Dermis microvascular lymphatic vessel endothelial cell (primary cell): Measurements from ENCODE around the gene KXD1. TPM values are rescaled to one million over a fixed set of nuclear protein-coding genes. Genes with fewer than 3 reads are reported as not detected.

ENCODE experiments used
- DNase-seq, 2 donors: peaks; one replicate each; pipeline versions ENCODE4 v3.0.0 to v3.0.0-alpha.2; 2010; ENCODE audit warnings: low read depth in 2 of 2
- total RNA-seq: library from RNA; depleted of rRNA; stranded (reverse); fragments of >200 nt; gene quantifications from 2 replicates; pipeline ENCODE4 v1.2.1, GENCODE V29; 2014

The KXD1 gene
- total RNA-seq, 1 donor from 2014 or later = 54.6 TPM

- no peak for DNase-seq
These were observed 44.2 kb downstream of the KXD1 start for GRCh38 chr19:18601875-18602274.

DNA sequence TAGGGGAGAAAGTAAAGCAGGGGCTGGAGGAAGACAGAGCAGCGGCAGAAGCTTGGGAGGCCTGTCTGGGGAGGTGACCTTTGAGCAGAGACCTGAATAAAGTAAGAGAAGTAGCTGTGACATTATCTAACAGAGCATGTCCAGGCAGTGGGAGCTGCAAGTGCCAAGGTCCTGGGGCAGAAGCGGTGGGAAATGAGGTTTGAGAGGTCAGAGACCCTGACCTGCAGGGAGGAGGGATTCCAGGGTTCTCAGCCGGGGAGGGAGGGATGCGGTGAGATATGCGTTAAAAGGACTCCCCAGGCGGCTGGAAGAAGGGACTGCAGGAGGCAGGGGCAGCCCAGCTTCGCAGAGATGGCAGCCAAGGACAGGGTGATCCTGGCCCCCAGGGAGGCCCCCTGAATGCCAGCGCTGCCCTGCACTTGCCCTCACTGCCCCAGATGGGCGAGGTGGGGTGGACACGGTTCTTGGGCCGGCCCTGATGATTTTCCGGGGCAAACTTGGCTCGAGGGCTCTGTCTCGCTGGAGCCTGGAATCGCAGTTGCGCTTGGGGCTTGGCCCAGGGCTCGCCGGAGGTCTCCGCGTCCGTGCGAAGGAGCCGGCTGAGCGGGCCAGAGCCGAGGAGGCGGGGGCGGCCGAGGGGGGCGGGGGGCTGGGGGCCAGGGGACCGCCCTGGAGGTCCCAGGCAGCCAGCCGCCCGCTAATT, 45.7 kb downstream of the KXD1 start:
- DNase-seq = peak in 1 of 2 donors; percentile 20

GRCh38 chr19:18603958-18604819, 46.5 kb downstream of the KXD1 start:
- no peak for DNase-seq

GRCh38 chr19:18604820-18605159, 47.1 kb downstream of the KXD1 start:
- DNase-seq = no peak

DNA sequence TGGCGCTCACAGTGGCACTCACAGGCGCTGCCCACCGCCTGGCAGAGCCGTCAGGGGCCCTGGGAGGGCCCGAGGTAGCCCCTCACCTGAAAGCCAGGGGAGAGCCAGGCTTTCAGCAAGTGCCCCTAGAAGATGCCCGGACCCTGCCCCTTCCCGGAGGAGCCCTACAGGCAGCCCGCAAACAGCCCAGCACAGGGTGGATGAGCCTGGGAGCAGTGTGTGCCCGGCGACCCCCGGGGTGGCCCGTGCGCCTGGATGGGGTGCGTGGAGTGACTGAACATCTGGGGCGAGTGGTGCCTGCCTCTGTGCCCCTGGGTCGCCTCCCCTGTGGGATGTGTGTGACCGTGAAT, 47.5 kb downstream of the KXD1 start:
- no peak for DNase-seq

GRCh38 chr19:18605546-18606280, 48.0 kb downstream of the KXD1 start:
- DNase-seq = no peak

DNA sequence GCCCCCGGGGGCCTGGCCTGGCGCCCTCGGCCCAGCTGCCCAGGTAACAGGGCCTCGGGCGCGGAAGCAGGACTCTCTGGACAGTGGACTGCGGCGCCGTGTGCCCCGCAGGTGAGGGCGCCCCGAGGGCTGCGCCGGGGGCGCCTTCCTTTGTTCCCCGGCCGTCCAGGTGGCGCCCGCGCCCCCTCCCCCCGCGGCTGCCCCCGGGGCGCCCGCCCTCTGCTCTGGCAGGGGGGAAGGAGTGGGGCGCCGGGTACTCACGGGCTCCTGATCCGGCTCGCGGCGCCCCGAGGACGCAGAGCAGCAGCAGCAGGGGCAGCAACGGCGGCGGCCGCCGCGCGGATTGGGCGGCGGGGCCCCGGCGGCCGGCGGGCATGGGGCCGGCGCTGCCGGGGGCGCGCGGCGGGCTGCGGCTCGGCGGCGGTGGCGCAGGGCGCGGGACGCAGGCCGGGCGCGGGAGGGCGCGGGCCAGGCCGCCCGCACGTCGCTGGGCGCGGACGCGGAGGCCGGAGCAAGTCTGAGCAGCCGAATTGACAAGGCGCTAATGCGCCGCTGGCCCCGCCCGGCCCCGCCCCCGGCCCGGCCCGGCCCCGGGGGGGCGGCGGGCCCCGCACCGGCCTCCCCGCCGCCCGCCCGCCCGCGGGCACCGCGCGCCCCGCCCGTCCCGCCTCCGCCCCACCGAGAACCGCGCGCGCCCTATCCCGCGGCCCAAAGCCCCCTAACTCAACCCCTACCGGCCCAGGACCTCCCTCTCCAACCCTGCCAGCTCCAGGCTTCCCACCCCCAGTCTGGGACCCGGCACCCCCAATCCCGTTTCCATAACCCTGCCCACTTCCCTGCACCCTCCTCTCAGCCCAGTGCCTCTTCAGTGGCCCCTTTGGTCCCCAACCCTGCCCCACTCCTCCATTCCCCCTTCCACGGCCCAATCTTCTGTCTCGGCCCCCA, 48.9 kb downstream of the KXD1 start, which contains the start of gene CRLF1:
Gene CRLF1 (minus strand): TSS at position 519 of the 945 bp plus-strand sequence. CDS start 143 bp downstream, at position 376.
- DNase-seq = no peak

DNA sequence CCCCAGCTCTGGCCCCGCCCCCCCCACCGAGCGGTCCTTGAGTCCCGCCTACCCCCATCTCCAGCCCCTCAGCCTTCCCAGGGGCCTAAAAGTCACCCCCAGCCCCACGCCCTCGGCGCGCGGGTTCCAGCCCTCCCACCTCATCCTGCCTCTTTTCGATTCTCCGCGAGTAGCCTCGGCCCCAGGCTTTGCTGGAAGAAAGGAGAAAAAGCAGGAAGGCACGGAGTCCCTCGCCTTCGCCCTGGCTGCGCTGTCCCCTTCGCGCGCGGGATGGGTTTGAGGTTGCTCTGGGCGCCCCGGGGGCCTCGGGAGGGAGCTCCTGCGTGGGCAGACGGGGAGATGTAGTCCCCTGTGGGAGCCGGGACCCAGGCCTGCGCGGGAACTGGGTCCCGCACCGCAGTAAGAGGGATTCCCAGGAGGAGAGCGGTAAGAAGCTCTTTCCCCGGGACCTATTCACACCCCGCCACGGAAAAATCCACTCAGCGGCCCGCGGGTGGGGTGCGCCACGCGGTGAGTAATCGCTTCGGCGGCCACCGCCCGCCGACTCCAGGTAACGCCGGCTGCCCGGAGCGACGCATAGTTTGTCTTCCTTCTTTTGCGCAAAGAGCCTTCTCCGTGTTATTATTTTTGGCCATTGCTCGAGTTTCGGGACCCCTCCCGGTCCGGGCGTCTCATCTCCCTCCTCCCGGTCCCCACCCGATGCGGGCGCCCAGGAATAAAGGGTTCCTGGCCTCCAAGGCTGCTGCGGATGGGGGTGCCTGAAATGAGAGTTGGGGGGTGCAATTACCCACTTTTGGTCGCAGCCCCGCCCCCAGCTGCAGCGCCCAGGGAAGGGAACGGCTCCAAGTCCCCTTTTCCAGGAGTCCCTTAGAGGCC, 49.8 kb downstream of the KXD1 start:
- DNase-seq = no peak

DNA sequence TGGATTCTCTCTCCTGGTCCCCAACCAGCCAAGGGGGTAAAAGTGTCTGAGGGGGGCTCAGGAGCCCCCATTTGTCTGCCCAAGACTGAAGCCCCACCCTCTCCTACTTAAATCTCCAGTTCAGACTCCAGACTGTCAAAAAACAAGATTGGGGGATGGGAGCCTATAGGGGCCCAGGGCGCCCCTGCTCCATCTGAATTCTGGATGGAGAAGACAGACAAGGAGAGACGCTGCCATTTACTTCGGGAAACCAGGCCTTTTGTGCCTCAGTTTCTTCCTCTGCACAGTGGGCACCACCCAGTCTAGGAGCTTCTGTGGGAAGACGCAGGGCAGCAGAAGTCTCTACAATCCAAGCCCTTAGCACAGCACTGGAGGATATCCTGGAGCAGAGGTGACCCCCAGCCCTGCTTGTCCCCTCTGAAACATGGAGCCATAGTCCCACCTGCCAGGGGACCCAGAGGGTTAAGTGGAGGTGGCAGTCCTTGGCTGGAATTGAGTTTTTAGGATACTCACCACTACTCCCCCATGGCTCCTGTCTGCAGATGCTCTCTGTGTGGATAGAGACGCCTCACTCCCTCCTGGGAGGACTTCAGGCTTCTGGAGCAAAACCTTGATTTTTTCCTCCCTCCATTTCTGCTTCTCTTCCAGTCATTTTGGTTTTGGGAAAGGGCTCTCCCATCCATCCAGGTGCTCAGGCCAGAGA, 50.6 kb downstream of the KXD1 start:
- no peak for DNase-seq

DNA sequence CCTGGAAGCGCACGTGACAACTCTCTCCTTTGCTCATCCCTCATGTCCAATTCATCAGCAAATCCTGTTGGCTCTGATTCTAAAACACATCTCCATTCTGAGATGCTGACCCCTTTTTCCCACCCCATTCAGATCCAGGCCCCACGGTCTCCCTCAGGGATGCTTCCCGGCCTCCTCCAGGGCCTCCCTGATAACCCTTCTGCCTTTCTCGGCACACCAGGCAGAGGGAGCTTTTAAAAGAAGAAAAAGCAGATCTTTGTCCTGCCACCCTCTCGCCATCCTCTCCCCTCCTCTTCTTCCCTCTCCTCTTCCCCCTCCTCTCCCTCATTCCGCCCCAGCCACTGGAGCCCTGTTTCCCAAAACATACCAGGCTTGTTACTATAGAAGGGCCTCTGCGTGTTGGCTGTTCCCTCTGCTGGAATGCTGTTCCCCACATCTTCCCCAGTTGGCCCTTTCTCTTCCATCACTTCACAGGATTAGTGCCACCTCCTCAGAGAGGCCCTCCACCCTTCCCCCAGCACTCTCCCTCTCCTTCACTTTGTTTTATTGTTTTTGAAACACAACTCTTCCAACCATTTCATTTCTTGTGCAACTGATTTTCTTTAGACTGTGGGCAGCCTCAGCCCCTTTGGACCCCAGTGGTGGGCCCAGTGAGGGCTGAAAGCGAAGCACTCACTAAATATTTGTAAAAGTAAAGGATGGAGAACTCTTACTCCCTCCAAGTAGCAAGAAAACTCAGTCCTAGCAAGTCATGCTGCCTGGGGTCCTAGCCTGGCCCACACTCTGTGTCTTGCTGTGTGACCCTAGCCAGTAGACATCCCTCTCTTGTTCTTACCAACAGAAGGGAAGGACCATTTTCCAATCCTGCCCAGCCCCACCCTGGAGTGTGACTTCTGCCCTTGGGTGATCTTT, 51.4 kb downstream of the KXD1 start:
- no peak for DNase-seq

- DNase-seq = no peak
These were observed 52.0 kb downstream of the KXD1 start for GRCh38 chr19:18609717-18610051.

DNA sequence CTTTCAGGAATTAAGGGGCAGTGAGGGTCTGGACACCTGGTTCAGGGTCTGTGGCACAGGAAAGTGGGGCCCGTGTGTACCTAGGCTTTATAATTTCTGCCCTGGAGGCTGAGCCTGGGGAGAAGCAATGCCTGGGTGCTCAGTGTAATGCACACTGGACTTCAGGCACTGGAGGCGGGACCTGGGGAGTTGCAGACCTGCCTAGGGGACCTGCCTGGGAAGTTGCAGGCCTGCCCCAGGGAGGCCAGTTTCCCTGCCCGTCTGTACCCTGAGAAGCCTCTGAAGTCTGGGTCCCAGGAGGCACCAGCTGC, 52.5 kb downstream of the KXD1 start:
- no peak for DNase-seq

DNA sequence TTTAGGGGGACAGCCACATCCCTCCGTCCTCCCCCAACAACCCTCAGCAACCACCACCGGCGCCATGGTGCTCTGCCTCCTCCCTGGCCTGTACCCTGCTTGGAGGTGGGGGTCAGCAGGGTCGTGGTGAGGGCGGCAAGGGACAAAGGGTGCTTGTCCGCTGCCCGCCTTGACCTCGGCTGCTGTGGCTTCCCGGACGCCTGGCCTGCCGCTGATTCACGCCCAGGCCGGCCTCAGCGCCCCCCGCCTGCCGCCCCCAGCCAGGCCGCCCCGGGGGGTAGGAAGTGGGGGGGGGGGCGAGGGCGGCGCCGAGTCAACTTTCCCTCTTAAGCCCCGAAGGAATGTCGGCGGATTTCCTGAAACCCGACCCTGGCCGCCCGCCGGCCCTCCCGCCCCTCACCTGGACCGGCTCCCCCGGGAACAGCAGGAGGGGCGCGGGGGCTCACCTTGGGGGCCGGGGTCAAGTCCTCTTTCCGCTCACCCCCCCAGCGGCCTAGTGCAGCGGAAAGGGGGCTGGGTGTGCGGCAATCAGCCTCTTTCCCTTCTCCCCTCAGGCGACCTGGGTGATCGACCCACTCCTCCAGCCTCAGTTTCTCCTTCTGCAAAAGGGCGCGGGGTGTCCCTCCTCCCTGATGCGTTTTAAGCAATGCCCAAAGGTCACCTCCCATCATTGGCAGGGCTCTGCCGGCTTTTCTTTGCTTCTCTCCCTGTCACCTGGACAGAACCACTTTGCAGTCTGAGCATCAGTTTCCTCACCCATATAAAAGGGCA, 53.1 kb downstream of the KXD1 start:
- DNase-seq = no peak

GRCh38 chr19:18611327-18612050, 53.8 kb downstream of the KXD1 start:
- DNase-seq = no peak

DNA sequence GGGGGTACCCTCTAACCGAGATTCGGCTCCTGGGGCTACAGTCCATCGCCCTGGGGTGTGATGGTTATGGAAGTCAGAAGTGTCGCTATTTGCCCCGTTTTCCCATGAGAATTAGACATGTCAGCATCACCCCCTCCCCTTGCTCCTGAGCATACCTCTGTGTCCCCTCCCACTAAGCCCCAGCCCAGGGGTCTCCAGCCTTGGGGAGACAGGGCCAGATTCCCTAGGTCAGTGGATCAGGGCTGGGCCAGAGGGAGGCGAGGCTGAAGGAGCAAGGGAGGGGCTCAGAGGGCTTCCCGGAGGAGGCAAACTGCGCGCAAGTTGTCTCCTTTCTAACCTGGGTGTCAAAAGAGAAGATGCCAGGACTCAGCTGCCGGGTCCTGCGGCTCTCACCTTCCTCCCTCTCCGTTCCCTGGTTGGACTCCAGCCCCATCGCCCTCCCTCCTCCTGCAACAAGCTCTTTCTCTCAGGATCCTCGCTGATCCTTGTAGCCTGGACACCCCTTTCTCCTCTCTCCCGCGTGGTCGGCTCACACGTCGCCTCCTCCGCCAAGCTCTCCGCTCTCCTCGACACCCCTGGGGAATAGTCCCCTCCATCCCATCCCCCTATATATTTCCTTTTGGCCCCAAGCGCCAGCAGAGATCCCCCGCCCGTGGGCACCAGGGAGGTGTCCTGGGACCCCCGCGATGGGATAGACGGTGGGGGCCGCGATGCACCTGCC, 54.5 kb downstream of the KXD1 start:
- DNase-seq = no peak

DNA sequence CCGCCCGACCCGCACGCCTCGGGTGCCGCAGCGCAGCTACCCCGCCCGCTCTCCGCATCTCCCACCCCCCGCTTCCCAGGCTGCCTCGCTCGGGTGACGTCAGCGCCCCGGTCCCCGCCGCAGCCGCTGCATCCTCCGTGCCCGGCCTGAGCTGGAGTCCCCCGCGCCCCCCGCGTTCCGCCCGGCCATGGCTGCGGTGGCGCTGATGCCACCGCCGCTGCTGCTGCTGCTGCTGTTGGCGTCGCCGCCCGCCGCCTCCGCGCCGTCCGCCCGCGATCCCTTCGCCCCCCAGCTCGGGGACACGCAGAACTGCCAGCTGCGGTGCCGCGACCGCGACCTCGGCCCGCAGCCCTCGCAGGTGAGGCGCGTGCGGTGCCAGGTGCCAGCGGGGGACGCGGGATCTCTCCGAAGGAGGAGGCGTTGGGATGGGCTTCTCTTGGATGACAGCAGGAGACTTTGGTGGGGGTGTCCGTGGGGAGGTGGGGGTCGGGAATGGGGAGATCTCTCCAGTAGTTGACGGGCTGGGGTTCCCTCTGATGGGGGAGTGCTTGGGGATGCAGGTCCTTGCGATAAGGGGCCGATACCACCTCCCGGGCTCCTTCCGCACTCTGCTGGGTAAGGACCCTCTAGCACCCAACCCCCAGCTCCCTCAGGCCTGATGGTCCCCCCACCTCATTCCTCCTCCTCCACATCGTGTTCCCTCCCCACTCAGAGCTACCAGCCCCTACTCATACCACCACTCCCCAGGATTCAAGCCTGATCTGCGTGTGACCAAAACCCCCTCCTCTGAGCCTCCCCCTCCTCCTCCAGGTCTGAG, 55.3 kb downstream of the KXD1 start, which contains the start of gene TMEM59L:
Gene TMEM59L (plus strand): TSS at position 99 of the 817 bp plus-strand sequence. CDS start 89 bp downstream, at position 188.
- DNase-seq = no peak
